Transverse colon (tissue), 4 donors: ENCODE data around the gene WFIKKN2. TPM values are rescaled to one million over a fixed set of nuclear protein-coding genes. Genes with fewer than 3 reads are reported as not detected.
A peak's percentile ranks its signal among the peaks of the same experiment; 100 is the strongest.

Source experiments
- DNase-seq: peaks from one replicate; pipeline ENCODE4 v3.0.0-alpha.2; 2019
- H3K27ac ChIP-seq, 4 donors: fragments of 200-600 bp; sonication (generic); 2 replicates each; pipeline ENCODE4 v1.5.1; 2016 to 2018; ENCODE audit warnings: inconsistent platforms in 4 of 4
- H3K27me3 ChIP-seq: fragments of 200-600 bp; sonication (generic); 2 replicates; pipeline ENCODE4 v1.5.1; 2017; ENCODE audit warnings: inconsistent platforms
- H3K36me3 ChIP-seq, 4 donors: fragments of 200-600 bp; sonication (generic); 2 replicates each; pipeline ENCODE4 v1.5.1; 2017 to 2019; ENCODE audit warnings: inconsistent platforms in 4 of 4
- H3K4me1 ChIP-seq, 4 donors: fragments of 200-600 bp; sonication (generic); 2 replicates each; pipeline ENCODE4 v1.5.1; 2017 to 2020; ENCODE audit warnings: inconsistent platforms in 4 of 4
- H3K4me3 ChIP-seq, 4 donors: fragments of 200-600 bp; sonication (generic); 1 replicate in 1 of 4; 2 replicates in 3 of 4; pipeline versions ENCODE4 v1.5.1 to v1.6.1; 2017 to 2019; ENCODE audit warnings: inconsistent platforms in 4 of 4
- H3K9me3 ChIP-seq, 2 donors: fragments of 200-600 bp; sonication (generic); 2 replicates each; pipeline ENCODE4 v1.5.1; 2017 to 2019; ENCODE audit warnings: inconsistent platforms in 2 of 2
- EP300 ChIP-seq: sonication (generic); formaldehyde crosslinking; IDR thresholded peaks from one replicate; pipeline ENCODE4 v1.6.1; 2017; ENCODE audit warnings: antibody characterized with exemption, low read depth
- POLR2A ChIP-seq: fragments of 450-650 bp; IDR thresholded peaks from one replicate; pipeline ENCODE4 v1.6.1; 2016; ENCODE audit warnings: antibody characterized with exemption, mild to moderate bottlenecking, moderate library complexity
- POLR2AphosphoS5 ChIP-seq, 3 donors: sonication (generic); formaldehyde crosslinking; IDR thresholded peaks; one replicate each; pipeline ENCODE4 v1.6.1; 2016; ENCODE audit warnings: antibody characterized with exemption in 3 of 3
- WGBS, 2 donors: methylation state at CpG; one replicate each; pipeline ENCODE4 v1.1.5; 2018; ENCODE audit warnings: low coverage in 1 of 2; 5-methylcytosine and 5-hydroxymethylcytosine counted together
- in situ Hi-C, 4 donors: fragments of 200-750 bp; cut with MboI; loops; one replicate each; pipeline versions ENCODE4 v1.15.0 to v1.15.1; 2017; ENCODE audit warnings: low sequenced_read_pairs in 3 of 4, low pct_ligation_motif_present in 1 of 4, low pct_unique_long_range_greater_than_20kb in 1 of 4
- intact Hi-C: fragments of 100-400 bp; cut with DNase I; formaldehyde crosslinking; loops from one replicate; pipeline ENCODE4 v1.15.1; 2023; ENCODE audit warnings: low total_unique reads
- total RNA-seq, 4 donors: library from RNA; depleted of rRNA; stranded (reverse); fragments of >200 nt; gene quantifications; one replicate each; pipeline ENCODE4 v1.1.0, GENCODE V29; 2016
- TF ChIP-seq, protein P1 (sequence below), 5 experiments: fragments of 200-600 bp in 3 of 5; fragments of 450-650 bp in 2 of 5; sonication (generic) in 3 of 5; IDR thresholded peaks; 1 replicate in 2 of 5; 2 replicates in 3 of 5; pipeline ENCODE4 v1.5.1; 2016 to 2017; ENCODE audit warnings: antibody characterized with exemption in 5 of 5, inconsistent platforms in 3 of 5, mild to moderate bottlenecking in 2 of 5, moderate library complexity in 1 of 5

The WFIKKN2 gene
- total RNA-seq, 4 donors from 2014 or later: not detected

GRCh38 chr17:50841277-50841948, 6.0 kb downstream of the WFIKKN2 start:
- intact Hi-C loops: loop anchor here (5.0 kb wide), 2 partner anchors 59 to 294 kb away; partner anchors contain the start of gene SPATA20
- no peaks in the 10 kb centered on the region for H3K4me1 ChIP-seq
- H3K9me3 ChIP-seq: no peaks in the 10 kb centered on the region
- DNase-seq: no peak
- TF ChIP-seq, protein P1, sequence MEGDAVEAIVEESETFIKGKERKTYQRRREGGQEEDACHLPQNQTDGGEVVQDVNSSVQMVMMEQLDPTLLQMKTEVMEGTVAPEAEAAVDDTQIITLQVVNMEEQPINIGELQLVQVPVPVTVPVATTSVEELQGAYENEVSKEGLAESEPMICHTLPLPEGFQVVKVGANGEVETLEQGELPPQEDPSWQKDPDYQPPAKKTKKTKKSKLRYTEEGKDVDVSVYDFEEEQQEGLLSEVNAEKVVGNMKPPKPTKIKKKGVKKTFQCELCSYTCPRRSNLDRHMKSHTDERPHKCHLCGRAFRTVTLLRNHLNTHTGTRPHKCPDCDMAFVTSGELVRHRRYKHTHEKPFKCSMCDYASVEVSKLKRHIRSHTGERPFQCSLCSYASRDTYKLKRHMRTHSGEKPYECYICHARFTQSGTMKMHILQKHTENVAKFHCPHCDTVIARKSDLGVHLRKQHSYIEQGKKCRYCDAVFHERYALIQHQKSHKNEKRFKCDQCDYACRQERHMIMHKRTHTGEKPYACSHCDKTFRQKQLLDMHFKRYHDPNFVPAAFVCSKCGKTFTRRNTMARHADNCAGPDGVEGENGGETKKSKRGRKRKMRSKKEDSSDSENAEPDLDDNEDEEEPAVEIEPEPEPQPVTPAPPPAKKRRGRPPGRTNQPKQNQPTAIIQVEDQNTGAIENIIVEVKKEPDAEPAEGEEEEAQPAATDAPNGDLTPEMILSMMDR (IDR thresholded peaks at IDR 0.05): no peak
- TF ChIP-seq POLR2A (no peak), POLR2AphosphoS5 (IDR thresholded peaks at IDR 0.05) (no peak), EP300 (no peak)
- WGBS, 2 donors: 0 to 76% methylated on average over 1 to 11 of the region's 11 CpGs
- no peaks in the 10 kb centered on the region for H3K36me3 ChIP-seq
- no peaks in the 10 kb centered on the region for H3K27me3 ChIP-seq
- in situ Hi-C loops: loop anchor here (5.0 to 25.0 kb wide), 5 partner anchors 54 to 304 kb away; partner anchors contain the start of genes SPATA20 (in 3 of the 4) and EPN3 (in 1 of the 4)
- H3K4me3 ChIP-seq: no peak overlapping the region
- no peak overlapping the region for H3K27ac ChIP-seq

- no peak overlapping the region for H3K27ac ChIP-seq
- WGBS, 2 donors: 11 to 33% methylated on average over 3 to 8 of the region's 8 CpGs
- peak; percentile 82 for DNase-seq
- intact Hi-C loops: loop anchor here (5.0 kb wide), 2 partner anchors 60 to 295 kb away; partner anchors contain the start of gene SPATA20
- in situ Hi-C loops: loop anchor here (5.0 to 25.0 kb wide), 5 partner anchors 55 to 305 kb away; partner anchors contain the start of genes SPATA20 (in 3 of the 4) and EPN3 (in 1 of the 4)
- no peaks in the 10 kb centered on the region for H3K4me1 ChIP-seq
- H3K9me3 ChIP-seq: no peaks in the 10 kb centered on the region
- TF ChIP-seq, protein P1 (IDR thresholded peaks at IDR 0.05): peak; percentile 70 to 90 (median 80)
- TF ChIP-seq POLR2A: no peak
- H3K4me3 ChIP-seq: no peak overlapping the region
- no peaks in the 10 kb centered on the region for H3K36me3 ChIP-seq
- no peaks in the 10 kb centered on the region for H3K27me3 ChIP-seq
These were observed 6.6 kb downstream of the WFIKKN2 start for GRCh38 chr17:50841949-50842354.

DNA sequence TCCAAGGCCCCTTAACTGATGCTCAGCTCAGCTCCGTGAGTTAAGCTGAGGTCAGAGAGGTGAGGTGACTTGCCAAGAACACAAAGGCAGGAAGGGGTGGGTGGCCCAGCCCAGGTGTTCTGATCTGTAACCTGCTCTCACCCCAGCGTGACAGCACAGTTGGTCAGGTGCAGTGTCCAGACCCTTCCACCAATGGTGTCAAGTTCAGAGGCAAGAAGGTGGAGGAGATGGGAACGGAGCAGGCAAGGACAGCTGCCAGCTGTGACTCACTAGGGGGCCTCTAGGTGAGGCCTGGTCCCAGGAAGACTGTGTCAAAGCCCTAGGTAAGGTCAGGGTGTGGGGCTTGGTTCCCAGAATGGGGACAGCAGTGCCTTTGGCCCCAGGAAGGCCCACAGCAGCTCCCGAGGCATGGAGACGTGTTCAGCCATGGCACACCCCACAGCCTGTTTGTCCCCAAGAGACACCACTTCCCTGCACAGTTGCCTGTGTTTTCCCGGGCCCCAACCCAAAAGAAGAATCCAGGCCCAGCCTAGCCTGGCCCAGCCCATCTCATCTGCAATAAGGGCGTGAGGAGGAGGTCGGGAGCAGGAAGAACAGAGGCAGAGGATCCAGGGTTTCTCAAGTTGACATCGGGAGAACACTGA, 7.2 kb downstream of the WFIKKN2 start:
- no peaks in the 10 kb centered on the region for H3K27me3 ChIP-seq
- intact Hi-C loops (loop anchor here (5.0 kb wide), 2 partner anchors 60 to 295 kb away; partner anchors contain the start of gene SPATA20), in situ Hi-C loops (loop anchor here (5.0 to 25.0 kb wide), 5 partner anchors 55 to 305 kb away; partner anchors contain the start of genes SPATA20 (in 3 of the 4) and EPN3 (in 1 of the 4))
- no peaks in the 10 kb centered on the region for H3K36me3 ChIP-seq
- H3K27ac ChIP-seq: no peak overlapping the region
- no peak for TF ChIP-seq EP300
- TF ChIP-seq, protein P1 (IDR thresholded peaks at IDR 0.05): no peak
- H3K4me1 ChIP-seq: no peaks in the 10 kb centered on the region
- no peak overlapping the region for H3K4me3 ChIP-seq
- H3K9me3 ChIP-seq: no peaks in the 10 kb centered on the region
- 75% methylated on average over 9 of the region's 9 CpGs; no CpG with 5 or more reads in 1 of the 2 donors for WGBS, 2 donors
- no peak for DNase-seq

DNA sequence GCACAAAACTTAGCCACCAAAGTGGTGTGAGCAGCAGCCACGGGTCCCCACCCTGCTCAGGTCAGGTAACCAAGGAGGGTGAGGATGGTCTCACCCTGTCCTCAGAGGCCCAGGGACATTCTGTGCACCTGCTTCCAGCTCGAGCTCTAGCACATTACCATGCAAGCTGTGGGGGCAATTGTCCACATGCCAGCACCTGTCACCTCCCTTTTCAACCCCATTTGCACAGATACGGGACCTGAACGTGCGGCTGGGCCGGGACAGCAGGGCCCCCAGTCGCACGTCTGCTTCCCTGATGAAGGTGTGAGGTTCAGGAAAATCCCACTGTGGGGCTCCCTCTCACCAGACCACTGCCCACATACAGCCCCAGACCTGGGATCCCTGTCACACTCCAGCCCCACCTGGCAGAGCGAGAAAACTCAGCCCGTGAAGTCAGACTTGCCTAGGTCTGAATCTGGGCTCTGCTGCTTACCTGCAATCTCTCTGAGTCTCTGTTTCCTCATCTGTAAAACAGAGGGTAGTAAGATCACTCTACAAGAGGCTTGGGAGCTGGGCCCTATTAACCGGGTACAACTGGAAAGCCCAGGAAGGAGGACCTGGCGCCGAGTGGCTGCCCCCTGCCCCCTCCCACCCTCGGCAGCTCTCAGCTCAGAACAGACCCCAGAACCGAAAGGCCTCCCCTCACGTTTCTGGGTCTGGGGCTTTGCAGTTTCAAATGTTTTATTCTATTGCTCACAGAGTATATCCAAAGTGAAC, 7.9 kb downstream of the WFIKKN2 start:
- intact Hi-C loops (loop anchor here (5.0 kb wide), 2 partner anchors 61 to 296 kb away; partner anchors contain the start of gene SPATA20), in situ Hi-C loops (loop anchor here (5.0 to 25.0 kb wide), 5 partner anchors 56 to 306 kb away; partner anchors contain the start of genes SPATA20 (in 3 of the 4) and EPN3 (in 1 of the 4))

More for the DNA sequence above, 7.9 kb downstream of the WFIKKN2 start:
- Histone ChIP-seq H3K27ac (no peak overlapping the region), H3K9me3 (no peaks in the 10 kb centered on the region), H3K27me3 (no peaks in the 10 kb centered on the region), H3K4me1 (no peaks in the 10 kb centered on the region), H3K36me3 (no peaks in the 10 kb centered on the region), H3K4me3 (no peak overlapping the region)
- no peak for TF ChIP-seq EP300
- TF ChIP-seq POLR2A: no peak
- TF ChIP-seq, protein P1 (IDR thresholded peaks at IDR 0.05): no peak
- no peak for TF ChIP-seq POLR2AphosphoS5 (IDR thresholded peaks at IDR 0.05)
- no peak for DNase-seq
- WGBS, 2 donors: 87 to 100% methylated on average over 2 to 16 of the region's 16 CpGs
